Neural progenitor cell (in vitro differentiated cells): Measurements from ENCODE around the gene SPAAR.

Experiments used
- CTCF ChIP-seq: fragments of 200-600 bp; sonication (generic); IDR thresholded peaks from 2 replicates; pipeline ENCODE4 v1.5.1; 2017; ENCODE audit warnings: antibody characterized with exemption, mild to moderate bottlenecking
- EZH2 ChIP-seq: fragments of 200-600 bp; sonication (generic); IDR thresholded peaks from 2 replicates; pipeline ENCODE4 v1.6.1; 2017; ENCODE audit warnings: antibody characterized with exemption, mild to moderate bottlenecking, moderate library complexity

GRCh38 chr9:35906923-35907699, 2.2 kb upstream of the SPAAR start:
- TF ChIP-seq EZH2 (no peak), CTCF (no peak)
